GM12801 (cell line): ENCODE measurements around the gene BANF2.

Experiments
- CTCF ChIP-seq: IDR thresholded peaks from one replicate; pipeline ENCODE4 v1.5.1; 2011; ENCODE audit warnings: control low read depth; ENCODE audit not compliant: insufficient read length; ENCODE audit errors: extremely low read depth

Gene BANF2

GRCh38 chr20:17762243-17762872 lies 62.6 kb downstream of the BANF2 start:
- TF ChIP-seq CTCF, result no peak

GRCh38 chr20:17762873-17763557 lies 63.2 kb downstream of the BANF2 start:
- TF ChIP-seq CTCF, result no peak

GRCh38 chr20:17765017-17765416 lies 65.3 kb downstream of the BANF2 start:
- no peak for TF ChIP-seq CTCF

- TF ChIP-seq CTCF, result no peak
These were observed 65.8 kb downstream of the BANF2 start for GRCh38 chr20:17765584-17765983.

GRCh38 chr20:17766226-17766625 lies 66.5 kb downstream of the BANF2 start:
- TF ChIP-seq CTCF, result no peak

- no peak for TF ChIP-seq CTCF
These were observed 67.9 kb downstream of the BANF2 start for GRCh38 chr20:17767624-17768023.

GRCh38 chr20:17768271-17768670 lies 68.5 kb downstream of the BANF2 start:
- no peak for TF ChIP-seq CTCF
